K562 (cell line): ENCODE results near the gene MEGF9. TPM values are rescaled to one million over a fixed set of nuclear protein-coding genes. Genes with fewer than 3 reads are reported as not detected.
A peak's percentile ranks its signal among the peaks of the same experiment; 100 is the strongest.

ENCODE experiments used
- BRD4 ChIP-seq: fragments of 200-600 bp; sonication (generic); IDR thresholded peaks from 2 replicates; pipeline ENCODE4 v1.6.1; 2017; ENCODE audit warnings: inconsistent platforms
- CBX1 ChIP-seq: sonication (generic); IDR thresholded peaks from 2 replicates; pipeline ENCODE4 v1.6.1; 2016; ENCODE audit warnings: antibody characterized with exemption, low read depth, mild to moderate bottlenecking
- CHD1 ChIP-seq: fragments of 200-600 bp; sonication (generic); IDR thresholded peaks from one replicate; pipeline ENCODE4 v1.6.1; 2012; ENCODE audit warnings: mild to moderate bottlenecking, moderate library complexity, low read length, inconsistent platforms
- FOXO4 ChIP-seq: fragments of 450-650 bp; formaldehyde crosslinking; IDR thresholded peaks from 2 replicates; pipeline ENCODE4 v1.4.0; 2020; ENCODE audit warnings: mild to moderate bottlenecking, moderate library complexity
- GABPA ChIP-seq: fragments of 200-800 bp; sonication (Bioruptor generic); conservative IDR thresholded peaks from 2 replicates; pipeline ENCODE4 v1.6.1; 2016; ENCODE audit warnings: low read depth, missing genetic modification characterization, missing compliant biosample characterization
- HDAC1 ChIP-seq, 2 experiments: fragments of 450-650 bp; IDR thresholded peaks; 2 replicates each; pipeline ENCODE4 v1.6.1; 2016 to 2017; ENCODE audit warnings: inconsistent platforms in 1 of 2, mild to moderate bottlenecking in 1 of 2, moderate library complexity in 1 of 2
- HDAC2 ChIP-seq: fragments of 450-650 bp; IDR thresholded peaks from 2 replicates; pipeline ENCODE4 v1.6.1; 2016; ENCODE audit warnings: mild to moderate bottlenecking
- HMGN3 ChIP-seq: IDR thresholded peaks from 2 replicates; pipeline ENCODE4 v1.6.1; 2011; ENCODE audit warnings: borderline replicate concordance, low read depth, mild to moderate bottlenecking, mixed read lengths, low read length; ENCODE audit not compliant: insufficient read length; ENCODE audit errors: extremely low read depth
- KDM1A ChIP-seq, 2 experiments: fragments of 450-650 bp; IDR thresholded peaks; 2 replicates each; pipeline ENCODE4 v1.6.1; 2016; ENCODE audit warnings: mild to moderate bottlenecking in 2 of 2
- NFATC3 ChIP-seq: fragments of 450-650 bp; IDR thresholded peaks from 2 replicates; pipeline ENCODE4 v1.6.1; 2017; ENCODE audit warnings: mild to moderate bottlenecking
- PKNOX1 ChIP-seq: fragments of 450-650 bp; IDR thresholded peaks from 2 replicates; pipeline ENCODE4 v1.6.1; 2016
- PML ChIP-seq: IDR thresholded peaks from 2 replicates; pipeline ENCODE4 v1.6.1; 2012; ENCODE audit warnings: low read length, inconsistent platforms
- PTBP1 ChIP-seq: fragments of 200-400 bp; formaldehyde crosslinking; IDR thresholded peaks from 2 replicates; pipeline ENCODE4 v1.6.1; 2017; ENCODE audit warnings: low read depth, low read length
- RAD21 ChIP-seq, 2 experiments: fragments of 250-450 bp in 1 of 2; fragments of 450-650 bp in 1 of 2; sonication (Bioruptor Pico) in 1 of 2; formaldehyde crosslinking in 1 of 2; IDR thresholded peaks in 1 of 2; conservative IDR thresholded peaks in 1 of 2; 2 replicates each; pipeline versions ENCODE4 v1.4.0 to v1.8.0; 2020 to 2022; ENCODE audit warnings: mild to moderate bottlenecking in 2 of 2, moderate library complexity in 1 of 2
- RFX7 ChIP-seq: fragments of 250-450 bp; sonication (Bioruptor Pico); IDR thresholded peaks from 2 replicates; pipeline ENCODE4 v1.5.1; 2021; ENCODE audit warnings: mild to moderate bottlenecking
- RREB1 ChIP-seq: fragments of 250-450 bp; sonication (Bioruptor Pico); IDR thresholded peaks from 2 replicates; pipeline ENCODE4 v1.4.0; 2020
- SMARCA5 ChIP-seq: fragments of 450-650 bp; IDR thresholded peaks from 2 replicates; pipeline ENCODE4 v1.6.1; 2016
- TFAP4 ChIP-seq: sonication (generic); formaldehyde crosslinking; IDR thresholded peaks from 2 replicates; pipeline ENCODE4 v1.8.0; 2022; ENCODE audit warnings: missing genetic modification reagents, mild to moderate bottlenecking, moderate library complexity, borderline replicate concordance
- TRIM24 ChIP-seq, 2 experiments: fragments of 450-650 bp; IDR thresholded peaks; 2 replicates each; pipeline ENCODE4 v1.6.1; 2016
- TRIM28 ChIP-seq: fragments of 450-650 bp; IDR thresholded peaks from 2 replicates; pipeline ENCODE4 v1.6.1; 2017
- ZNF75A ChIP-seq: fragments of 450-650 bp; formaldehyde crosslinking; IDR thresholded peaks from 2 replicates; pipeline ENCODE4 v1.4.0; 2020; ENCODE audit warnings: mild to moderate bottlenecking
- polyA plus RNA-seq, 8 experiments: library from polyadenylated mRNA; depleted of rRNA in 4 of 8; stranded (reverse) in 5 of 8; unstranded in 3 of 8; fragments of >200 nt; fragmentation: Nextera tagmentation in 2 of 8; fragmentation: Illumina TruSeq in 1 of 8; extraction: Ambion mirVana in 2 of 8; extraction: Trizol in 1 of 8; gene quantifications; 2 replicates each; pipeline versions ENCODE4 v1.2.1 to v1.2.3, GENCODE V29; 2011 to 2014; ENCODE audit warnings: inconsistent platforms in 1 of 8, missing spikeins in 1 of 8
- total RNA-seq, 7 experiments: library from RNA; depleted of rRNA in 6 of 7; stranded (reverse); fragments of >200 nt in 6 of 7; fragmentation: Illumina TruSeq in 2 of 7; extraction: Trizol in 2 of 7; gene quantifications; 2 replicates each; pipeline versions ENCODE4 v1.2.1 to v1.2.3, GENCODE V29; 2011 to 2021; ENCODE audit warnings: low replicate concordance in 1 of 7

MEGF9 gene
- total and polyA plus RNA-seq, 9 of the 15 experiments (the other 6 are each of a cell fraction or from before 2014, with no cell fraction given): 2.1 to 6.2 (median 3.8) TPM

- TF ChIP-seq RREB1 (CRISPR knock-in tag): peak; percentile 25; the same call in 1 of the 2 replicates
- 0 out of 4 replicates have a peak, but pooled peaks of 1 of the 2 experiments have one; percentile 14 for TF ChIP-seq TRIM24 (IDR thresholded peaks at IDR 0.05)
- peak; percentile 18; the same call in 1 of the 2 replicates for TF ChIP-seq TFAP4
- TF ChIP-seq HMGN3: peak; percentile 11
- 0 out of 2 replicates have a peak, but pooled peaks have one; percentile 48 for TF ChIP-seq BRD4
- TF ChIP-seq PTBP1: peak; percentile 92; the same call in 1 of the 2 replicates
- no peak for TF ChIP-seq ZNF75A (CRISPR knock-in tag)
- TF ChIP-seq PML: 0 out of 2 replicates have a peak, but pooled peaks have one; percentile 11
- peak; percentile 53 to 59; a peak in 2 of 4 replicates for TF ChIP-seq HDAC1 (IDR thresholded peaks at IDR 0.05)
- TF ChIP-seq FOXO4 (CRISPR knock-in tag): 0 out of 2 replicates have a peak, but pooled peaks have one; percentile 54
- TF ChIP-seq PKNOX1: no peak
- TF ChIP-seq KDM1A (IDR thresholded peaks at IDR 0.05): peak; percentile 93 to 98
- TF ChIP-seq RFX7 (CRISPR knock-in tag): no peak
- TF ChIP-seq HDAC2: peak; percentile 97
- peak; percentile 40; the same call in 1 of the 2 replicates for TF ChIP-seq TRIM28
- TF ChIP-seq CHD1: peak; percentile 66
- 0 out of 2 replicates have a peak, but pooled peaks have one; percentile 14 for TF ChIP-seq GABPA (tag)
- peak; percentile 98 for TF ChIP-seq CBX1
- TF ChIP-seq RAD21 (CRISPR knock-in tag; conservative IDR thresholded peaks at IDR 0.05 in 1 of 2, IDR thresholded peaks at IDR 0.05 in 1 of 2): no peak
- TF ChIP-seq NFATC3: 0 out of 2 replicates have a peak, but pooled peaks have one; percentile 64
- peak; percentile 94 for TF ChIP-seq SMARCA5
Observed at GRCh38 chr9:120714846-120715388, 647 bp upstream of the MEGF9 start (continued).
